Renal cortex interstitium (tissue), 11 donors: ENCODE data around the gene SPTBN4. TPM values are rescaled to one million over a fixed set of nuclear protein-coding genes. Genes with fewer than 3 reads are reported as not detected.
A peak's percentile ranks its signal among the peaks of the same experiment; 100 is the strongest.
"Not testable (repeated sequence)": the region's sequence is repeated elsewhere in the genome, so short reads cannot be mapped to it uniquely, and the experiment has no call there.

Source experiments
- DNase-seq, 11 donors: peaks; one replicate each; pipeline ENCODE4 v3.0.0-alpha.2; 2013; ENCODE audit warnings: low read depth in 9 of 11, low spot score in 4 of 11; ENCODE audit errors: extremely low read depth in 1 of 11
- polyA plus RNA-seq, 3 donors: library from polyadenylated mRNA; unstranded; fragments of 120-200 nt; gene quantifications; one replicate each; pipeline ENCODE4 v1.2.1, GENCODE V29; 2013; ENCODE audit not compliant: insufficient read length in 3 of 3

The SPTBN4 gene
- polyA plus RNA-seq, 3 donors = 1.5 to 2.2 (median 1.6) TPM

- DNase-seq = peak in 6 of 11 donors; percentile 47 to 69 (median 66)
Observed at GRCh38 chr19:40549007-40549708, 82.4 kb downstream of the SPTBN4 start.

GRCh38 chr19:40550951-40551350 lies 84.2 kb downstream of the SPTBN4 start:
- no peak for DNase-seq

GRCh38 chr19:40552848-40553247 lies 86.0 kb downstream of the SPTBN4 start:
- no peak for DNase-seq

DNA sequence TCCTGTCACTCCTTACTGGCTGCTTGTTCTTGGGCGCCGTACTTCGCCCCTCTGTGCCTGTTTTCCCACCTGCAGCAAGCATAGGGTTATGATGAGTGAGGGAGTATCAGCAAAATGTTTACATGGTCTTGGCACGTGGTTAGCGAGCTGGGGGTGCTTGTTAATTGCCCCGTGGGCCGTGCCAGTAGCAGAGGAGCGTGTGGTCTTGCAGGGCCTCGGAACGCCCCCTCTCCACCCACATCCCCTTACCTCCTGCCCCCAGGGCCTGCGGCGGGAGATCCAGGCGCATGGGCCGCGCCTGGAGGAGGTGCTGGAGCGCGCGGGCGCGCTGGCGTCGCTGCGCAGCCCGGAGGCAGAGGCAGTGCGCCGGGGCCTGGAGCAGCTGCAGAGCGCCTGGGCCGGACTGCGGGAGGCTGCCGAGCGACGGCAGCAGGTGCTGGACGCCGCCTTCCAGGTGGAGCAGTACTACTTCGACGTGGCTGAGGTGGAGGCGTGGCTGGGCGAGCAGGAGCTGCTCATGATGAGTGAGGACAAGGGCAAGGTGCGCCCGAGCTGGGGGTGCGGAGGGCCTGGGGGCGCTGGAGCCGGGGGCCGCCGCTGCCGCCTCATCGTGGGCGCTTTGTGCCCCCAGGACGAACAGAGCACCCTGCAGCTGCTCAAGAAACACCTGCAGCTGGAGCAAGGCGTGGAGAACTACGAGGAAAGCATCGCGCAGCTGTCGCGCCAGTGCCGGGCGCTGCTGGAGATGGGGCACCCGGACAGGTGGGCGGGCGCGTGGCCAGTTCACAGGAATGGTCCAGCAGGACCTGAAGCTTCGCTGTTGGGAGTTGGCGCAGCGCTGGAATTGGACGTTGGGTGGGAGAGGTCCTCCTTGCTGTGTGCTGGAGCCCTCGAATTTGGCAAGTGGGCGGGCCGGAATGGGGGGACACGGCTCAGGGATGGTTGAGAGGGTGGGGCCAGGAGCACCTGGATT lies 87.4 kb downstream of the SPTBN4 start:
- DNase-seq = no peak

- DNase-seq = no peak
Observed at GRCh38 chr19:40555978-40556689, 89.3 kb downstream of the SPTBN4 start.

DNA sequence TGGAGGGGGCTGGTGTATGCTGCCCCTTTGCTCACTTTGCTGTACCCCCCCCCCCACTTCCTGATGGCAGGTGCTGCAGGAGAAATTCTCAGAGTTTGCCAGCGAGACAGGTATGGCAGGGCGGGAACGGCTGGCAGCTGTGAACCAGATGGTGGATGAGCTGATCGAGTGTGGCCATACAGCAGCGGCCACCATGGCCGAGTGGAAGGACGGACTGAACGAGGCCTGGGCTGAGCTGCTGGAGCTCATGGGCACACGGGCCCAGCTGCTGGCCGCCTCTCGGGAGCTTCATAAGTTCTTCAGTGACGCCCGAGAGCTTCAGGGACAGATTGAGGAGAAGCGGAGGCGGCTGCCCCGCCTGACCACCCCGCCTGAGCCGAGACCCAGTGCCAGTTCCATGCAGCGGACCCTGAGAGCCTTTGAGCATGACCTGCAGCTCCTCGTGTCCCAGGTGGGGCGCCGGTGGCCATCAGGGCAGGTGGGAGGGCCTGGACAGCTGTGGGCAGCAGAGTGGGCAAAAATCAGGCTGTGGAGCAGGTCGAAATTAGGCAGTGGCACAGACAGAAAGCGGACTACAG lies 90.2 kb downstream of the SPTBN4 start:
- DNase-seq = no peak

DNA sequence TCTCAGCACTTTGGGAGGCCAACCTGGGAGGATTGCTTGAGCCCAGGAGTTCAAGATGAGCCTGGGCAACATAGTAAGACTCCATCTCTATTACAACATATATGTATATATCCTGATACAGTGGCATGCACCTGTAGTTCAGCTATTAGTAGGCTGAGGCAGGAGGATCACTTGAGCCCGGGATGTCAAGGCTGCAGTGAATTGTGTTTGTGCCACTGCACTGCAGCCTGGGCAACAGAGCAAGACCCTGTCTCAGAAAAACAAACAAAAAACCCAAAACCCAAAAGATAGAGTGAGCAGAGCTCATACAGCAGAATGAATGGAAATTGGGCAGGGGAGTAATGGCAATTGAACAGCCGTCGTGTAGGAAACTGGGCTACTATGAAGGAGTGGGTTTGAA lies 92.6 kb downstream of the SPTBN4 start:
- DNase-seq = no peak

DNA sequence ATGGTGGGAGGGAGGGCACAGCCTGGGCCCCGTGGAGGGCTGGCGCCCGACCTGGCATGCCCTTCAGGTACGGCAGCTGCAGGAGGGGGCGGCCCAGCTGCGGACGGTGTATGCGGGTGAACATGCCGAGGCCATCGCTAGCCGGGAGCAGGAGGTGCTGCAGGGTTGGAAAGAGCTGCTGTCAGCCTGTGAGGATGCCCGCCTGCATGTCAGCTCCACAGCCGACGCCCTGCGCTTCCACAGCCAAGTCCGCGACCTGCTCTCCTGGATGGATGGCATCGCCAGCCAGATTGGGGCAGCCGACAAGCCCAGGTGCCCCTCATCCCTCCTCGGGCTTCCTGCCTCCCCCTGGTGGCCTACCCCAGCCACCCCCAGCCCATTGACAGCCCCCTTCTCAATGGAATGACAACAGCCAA lies 93.3 kb downstream of the SPTBN4 start:
- DNase-seq = no peak

DNA sequence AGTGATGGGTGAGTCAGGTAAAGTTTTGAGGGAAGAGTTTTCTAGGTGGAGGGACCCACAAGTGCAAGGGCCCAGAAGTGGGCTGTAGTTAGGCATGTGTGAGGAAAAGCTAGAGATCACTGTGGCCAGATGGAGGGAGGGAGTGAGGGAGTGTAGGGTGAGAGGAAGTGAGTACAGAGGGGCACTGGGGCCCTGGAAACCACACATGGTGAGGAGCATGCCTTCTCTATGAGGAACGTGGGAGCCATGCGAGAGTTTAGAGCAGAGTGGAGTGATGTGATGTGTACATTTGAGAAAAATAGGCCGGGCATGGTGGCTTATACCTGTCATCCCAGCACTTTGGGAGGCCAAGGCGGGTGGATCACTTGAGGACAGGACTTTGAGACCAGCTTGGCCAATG lies 95.1 kb downstream of the SPTBN4 start:
- no peak for DNase-seq

DNA sequence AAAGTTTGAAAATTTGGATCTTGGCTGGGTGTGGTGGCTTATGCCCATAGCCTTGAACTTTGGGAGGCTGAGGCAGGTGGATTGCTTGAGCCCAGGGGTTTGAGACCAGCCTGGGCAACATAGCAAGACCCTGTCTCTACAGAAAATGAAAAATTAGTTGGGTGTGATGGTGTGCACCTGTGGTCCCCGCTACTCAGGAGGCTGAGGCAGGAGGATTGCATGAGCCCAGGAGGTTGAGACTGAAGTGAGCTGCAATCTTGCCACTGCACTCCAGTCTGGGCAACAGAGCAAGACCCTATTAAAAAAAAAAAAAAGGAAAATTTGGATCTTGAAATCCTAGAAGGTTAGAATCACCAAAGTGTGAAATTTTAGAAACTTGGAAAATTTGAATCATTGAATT lies 97.7 kb downstream of the SPTBN4 start:
- DNase-seq = not testable (repeated sequence)

DNA sequence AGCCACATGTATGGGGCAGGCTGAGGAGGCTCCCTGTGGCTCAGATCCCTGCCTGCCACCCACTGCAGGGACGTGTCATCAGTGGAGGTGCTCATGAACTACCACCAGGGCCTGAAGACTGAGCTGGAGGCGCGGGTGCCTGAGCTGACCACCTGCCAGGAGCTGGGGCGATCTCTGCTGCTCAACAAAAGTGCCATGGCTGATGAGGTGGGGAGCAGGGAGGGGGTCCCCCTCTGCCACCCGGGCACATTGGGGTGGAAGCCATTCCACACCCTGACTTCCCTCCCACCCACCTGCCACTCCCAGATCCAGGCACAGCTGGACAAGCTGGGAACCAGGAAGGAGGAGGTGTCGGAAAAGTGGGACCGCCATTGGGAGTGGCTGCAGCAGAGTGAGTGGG lies 98.6 kb downstream of the SPTBN4 start:
- DNase-seq = no peak

- no peak for DNase-seq
Observed at GRCh38 chr19:40565910-40566495, 99.2 kb downstream of the SPTBN4 start.

- DNase-seq = no peak
Observed at GRCh38 chr19:40567040-40567749, 100.4 kb downstream of the SPTBN4 start.

DNA sequence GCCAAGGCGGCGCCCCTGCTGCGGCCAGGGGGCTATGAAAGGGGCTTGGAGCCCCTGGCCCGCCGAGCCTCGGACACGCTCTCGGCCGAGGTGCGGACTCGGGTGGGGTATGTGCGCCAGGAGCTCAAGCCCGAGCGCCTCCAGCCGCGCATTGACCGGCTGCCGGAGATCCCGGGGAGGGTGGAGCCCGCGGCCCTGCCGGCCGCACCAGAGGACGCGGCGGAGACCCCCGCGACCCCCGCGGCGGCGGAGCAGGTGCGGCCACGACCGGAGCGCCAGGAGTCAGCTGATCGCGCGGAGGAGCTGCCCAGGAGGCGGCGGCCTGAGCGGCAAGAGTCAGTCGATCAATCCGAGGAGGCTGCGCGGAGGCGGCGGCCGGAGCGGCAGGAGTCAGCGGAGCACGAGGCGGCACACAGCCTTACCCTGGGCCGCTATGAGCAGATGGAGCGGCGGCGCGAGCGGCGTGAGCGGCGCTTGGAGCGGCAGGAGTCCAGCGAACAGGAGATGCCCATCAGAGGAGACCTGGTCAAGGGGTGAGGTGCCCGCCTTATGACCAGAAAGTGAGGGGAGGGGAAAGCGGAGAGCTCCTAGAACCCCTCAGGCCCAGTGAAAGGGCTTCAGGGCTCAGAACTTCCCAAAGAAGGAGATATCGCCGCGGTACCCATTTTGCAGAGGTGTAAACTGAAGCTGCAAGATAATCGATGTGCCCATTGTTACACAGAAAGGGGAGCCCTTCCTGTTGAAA lies 101.1 kb downstream of the SPTBN4 start:
- DNase-seq = no peak

DNA sequence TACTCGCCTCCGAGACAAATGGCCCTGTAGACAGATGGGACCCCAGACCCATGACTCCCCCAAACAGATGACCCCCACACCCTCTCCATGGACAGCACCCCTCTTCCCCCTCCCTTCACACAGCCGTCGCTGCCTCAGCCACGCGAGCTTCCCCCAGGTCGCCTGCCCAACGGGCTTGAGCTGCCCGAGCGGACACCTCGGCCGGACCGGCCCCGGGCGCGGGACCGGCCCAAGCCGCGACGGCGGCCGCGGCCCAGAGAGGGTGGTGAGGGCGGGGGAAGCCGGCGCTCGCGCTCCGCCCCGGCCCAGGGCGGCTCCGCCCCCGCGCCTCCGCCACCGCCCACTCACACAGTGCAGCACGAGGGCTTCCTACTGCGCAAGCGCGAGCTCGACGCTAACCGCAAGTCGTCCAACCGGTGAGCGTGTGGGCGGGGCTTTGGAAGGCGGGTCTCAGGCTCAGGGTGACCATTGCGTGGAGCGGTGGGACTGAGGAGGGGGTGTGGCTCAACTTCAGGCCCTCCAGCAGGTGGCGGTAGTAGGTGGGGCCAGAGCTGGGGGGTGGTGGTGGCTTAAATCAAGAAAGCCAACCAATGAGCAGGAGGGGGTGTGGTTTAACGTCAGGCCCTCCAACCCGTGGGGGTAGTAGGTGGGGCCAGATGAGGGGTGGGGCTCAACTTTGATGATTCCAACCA lies 103.7 kb downstream of the SPTBN4 start:
- DNase-seq = peak; percentile 86 to 96 (median 94)

GRCh38 chr19:40571005-40571318 lies 104.2 kb downstream of the SPTBN4 start:
- no peak for DNase-seq

- DNase-seq = no peak
Observed at GRCh38 chr19:40571831-40572495, 105.2 kb downstream of the SPTBN4 start.
